Dermis blood vessel endothelial cell (primary cell): ENCODE measurements around the gene CDAN1. TPM values are rescaled to one million over a fixed set of nuclear protein-coding genes. Genes with fewer than 3 reads are reported as not detected.
"Not testable (repeated sequence)": the region's sequence is repeated elsewhere in the genome, so short reads cannot be mapped to it uniquely, and the experiment has no call there.

Experiments
- DNase-seq: peaks from one replicate; pipeline ENCODE4 v3.0.0; 2010
- total RNA-seq: library from RNA; depleted of rRNA; stranded (reverse); fragments of >200 nt; gene quantifications from 2 replicates; pipeline ENCODE4 v1.2.3, GENCODE V29; 2014

The CDAN1 gene, protein sequence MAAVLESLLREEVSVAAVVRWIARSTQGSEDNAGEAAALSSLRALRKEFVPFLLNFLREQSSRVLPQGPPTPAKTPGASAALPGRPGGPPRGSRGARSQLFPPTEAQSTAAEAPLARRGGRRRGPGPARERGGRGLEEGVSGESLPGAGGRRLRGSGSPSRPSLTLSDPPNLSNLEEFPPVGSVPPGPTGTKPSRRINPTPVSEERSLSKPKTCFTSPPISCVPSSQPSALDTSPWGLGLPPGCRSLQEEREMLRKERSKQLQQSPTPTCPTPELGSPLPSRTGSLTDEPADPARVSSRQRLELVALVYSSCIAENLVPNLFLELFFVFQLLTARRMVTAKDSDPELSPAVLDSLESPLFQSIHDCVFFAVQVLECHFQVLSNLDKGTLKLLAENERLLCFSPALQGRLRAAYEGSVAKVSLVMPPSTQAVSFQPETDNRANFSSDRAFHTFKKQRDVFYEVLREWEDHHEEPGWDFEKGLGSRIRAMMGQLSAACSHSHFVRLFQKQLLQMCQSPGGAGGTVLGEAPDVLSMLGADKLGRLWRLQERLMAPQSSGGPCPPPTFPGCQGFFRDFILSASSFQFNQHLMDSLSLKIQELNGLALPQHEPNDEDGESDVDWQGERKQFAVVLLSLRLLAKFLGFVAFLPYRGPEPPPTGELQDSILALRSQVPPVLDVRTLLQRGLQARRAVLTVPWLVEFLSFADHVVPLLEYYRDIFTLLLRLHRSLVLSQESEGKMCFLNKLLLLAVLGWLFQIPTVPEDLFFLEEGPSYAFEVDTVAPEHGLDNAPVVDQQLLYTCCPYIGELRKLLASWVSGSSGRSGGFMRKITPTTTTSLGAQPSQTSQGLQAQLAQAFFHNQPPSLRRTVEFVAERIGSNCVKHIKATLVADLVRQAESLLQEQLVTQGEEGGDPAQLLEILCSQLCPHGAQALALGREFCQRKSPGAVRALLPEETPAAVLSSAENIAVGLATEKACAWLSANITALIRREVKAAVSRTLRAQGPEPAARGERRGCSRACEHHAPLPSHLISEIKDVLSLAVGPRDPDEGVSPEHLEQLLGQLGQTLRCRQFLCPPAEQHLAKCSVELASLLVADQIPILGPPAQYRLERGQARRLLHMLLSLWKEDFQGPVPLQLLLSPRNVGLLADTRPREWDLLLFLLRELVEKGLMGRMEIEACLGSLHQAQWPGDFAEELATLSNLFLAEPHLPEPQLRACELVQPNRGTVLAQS
- total RNA-seq: 12.9 and 17.0 TPM in 2 replicates

DNA sequence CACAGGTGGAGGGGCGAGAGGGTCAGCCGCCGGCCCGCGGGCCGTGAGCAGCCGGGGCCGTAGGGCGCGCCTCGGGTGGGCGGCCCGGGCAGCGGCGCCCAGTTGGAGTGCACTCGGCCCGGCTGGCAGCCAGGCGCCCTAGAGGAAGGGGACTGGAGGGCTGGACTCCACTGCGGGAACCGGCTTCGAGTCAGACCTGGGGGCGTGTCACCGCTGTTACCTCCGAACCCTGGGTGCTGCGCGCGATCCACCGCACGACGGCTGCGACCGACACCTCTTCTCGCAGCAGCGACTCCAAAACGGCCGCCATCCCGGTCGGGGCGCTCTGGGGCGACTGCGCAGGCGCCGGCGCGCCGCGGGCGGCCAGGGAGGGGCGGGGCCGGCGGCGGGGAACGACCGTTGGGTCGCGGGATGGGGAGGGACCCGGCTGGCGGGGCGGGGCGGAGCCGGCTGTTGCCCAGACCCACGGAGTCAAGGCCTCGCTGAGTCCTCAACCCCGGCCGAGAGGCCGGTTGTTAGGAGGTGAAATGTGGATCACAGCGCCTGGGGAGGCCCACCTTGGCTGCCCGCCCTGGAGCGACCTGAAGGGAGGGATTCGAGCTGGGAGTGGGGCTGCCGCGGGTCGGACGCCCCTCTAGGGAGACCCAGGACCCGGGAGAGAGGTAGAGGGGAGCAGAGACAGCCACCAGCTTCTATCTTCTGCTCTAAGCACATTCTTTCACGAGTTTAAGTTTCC lies at the start of gene CDAN1:
TSS of gene CDAN1 (minus strand) at position 336 of the 736 bp plus-strand sequence. CDS start at position 310, 26 bp downstream.
- peak; percentile 86 for DNase-seq

DNA sequence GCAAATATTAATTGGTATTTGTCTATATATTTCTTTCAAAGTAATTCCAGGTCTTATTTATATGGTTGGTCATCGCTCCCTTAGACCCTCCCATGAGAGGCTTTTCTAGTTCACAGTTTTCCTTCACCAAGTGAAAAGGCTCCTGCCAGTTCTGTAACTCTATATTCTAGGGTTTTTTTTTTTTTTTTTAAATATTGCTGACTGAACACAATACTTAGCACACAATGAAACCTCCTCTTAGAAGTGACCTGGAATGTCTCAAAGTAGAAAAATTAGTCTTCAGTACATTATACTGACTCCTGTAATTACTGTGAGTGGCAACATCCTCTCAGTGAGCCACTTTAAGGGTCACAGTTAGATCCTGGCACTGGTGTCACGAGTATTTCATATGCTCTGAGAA lies 48.6 kb upstream of the CDAN1 start:
- DNase-seq: no peak

DNA sequence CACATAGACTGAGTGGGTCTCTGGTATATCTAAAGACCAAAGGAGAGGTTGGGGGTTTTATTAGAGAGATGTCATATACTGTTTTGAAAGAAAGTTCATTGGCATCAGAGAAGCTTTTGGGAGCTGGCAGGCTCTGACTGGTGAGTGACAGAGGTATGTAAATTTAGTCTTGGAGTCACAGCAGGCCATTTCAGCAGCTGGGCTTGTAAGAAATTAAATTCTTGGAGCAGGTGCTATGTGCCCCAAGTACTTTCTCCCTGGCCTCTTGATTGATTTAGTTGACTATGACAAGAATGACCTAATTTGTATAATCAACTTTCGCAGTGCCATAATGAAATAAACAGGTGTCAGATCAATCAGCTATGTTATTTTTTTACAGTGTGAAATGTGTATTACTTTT lies 47.8 kb upstream of the CDAN1 start:
- DNase-seq: no peak

DNA sequence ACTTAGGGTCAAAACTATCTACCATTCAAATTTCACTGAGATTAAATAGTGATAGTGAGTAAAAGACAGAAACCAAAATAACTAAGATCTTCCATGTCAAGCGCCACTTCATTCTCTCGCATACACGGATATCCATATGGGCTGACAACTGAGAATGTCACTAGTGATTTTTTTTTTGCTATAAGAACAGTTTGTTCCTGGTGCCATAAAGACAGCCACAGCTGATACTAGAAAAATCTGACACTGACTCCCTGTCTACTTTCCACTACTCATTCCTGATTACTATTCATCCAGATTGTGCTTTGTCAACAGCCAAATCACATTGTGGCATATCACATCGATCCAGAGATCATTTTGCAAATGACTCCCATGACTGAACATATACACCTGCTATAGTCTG lies 45.8 kb upstream of the CDAN1 start:
- no peak for DNase-seq

GRCh38 chr15:42775416-42775815 lies 38.5 kb upstream of the CDAN1 start:
- DNase-seq: no peak

- DNase-seq: no peak
These were observed 36.0 kb upstream of the CDAN1 start for GRCh38 chr15:42772901-42773300.

DNA sequence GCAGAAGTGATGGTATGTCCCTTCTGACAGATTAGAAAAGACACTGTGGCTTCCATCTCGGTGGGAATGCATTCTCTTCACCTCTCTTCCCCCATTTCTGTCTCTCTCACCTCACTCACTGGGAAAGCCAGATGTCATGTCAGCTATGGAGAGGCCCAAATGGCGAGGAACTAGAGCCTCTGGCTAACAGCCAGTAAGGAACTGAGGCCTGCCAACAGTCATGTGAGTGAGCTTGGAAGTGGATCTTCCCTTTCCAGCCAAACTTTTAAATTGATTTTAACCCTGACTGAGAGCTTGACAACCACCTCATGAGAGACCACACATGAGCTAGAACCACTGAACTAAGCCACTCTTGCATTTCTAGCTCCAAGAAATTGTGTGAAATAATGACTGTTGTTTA lies 35.2 kb upstream of the CDAN1 start:
- peak; percentile 20 for DNase-seq

DNA sequence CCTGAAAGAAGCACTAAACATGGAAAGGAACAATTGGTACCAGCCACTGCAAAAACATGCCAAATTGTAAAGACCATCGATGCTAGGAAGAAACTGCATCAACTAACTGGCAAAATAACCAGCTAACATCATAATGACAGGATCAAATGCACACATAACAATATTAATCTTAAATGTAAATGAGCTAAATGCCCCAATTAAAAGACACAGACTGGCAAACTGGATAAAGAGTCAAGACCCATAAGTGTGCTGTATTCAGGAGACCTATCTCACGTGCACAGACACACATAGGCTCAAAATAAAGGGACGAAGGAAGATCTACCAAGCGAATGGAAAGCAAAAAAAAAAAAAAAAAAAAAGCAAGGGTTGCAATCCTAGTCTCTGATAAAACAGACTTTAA lies 29.2 kb upstream of the CDAN1 start:
- not testable (repeated sequence) for DNase-seq

- DNase-seq: not testable (repeated sequence)
These were observed 27.3 kb upstream of the CDAN1 start for GRCh38 chr15:42764154-42764731.

DNA sequence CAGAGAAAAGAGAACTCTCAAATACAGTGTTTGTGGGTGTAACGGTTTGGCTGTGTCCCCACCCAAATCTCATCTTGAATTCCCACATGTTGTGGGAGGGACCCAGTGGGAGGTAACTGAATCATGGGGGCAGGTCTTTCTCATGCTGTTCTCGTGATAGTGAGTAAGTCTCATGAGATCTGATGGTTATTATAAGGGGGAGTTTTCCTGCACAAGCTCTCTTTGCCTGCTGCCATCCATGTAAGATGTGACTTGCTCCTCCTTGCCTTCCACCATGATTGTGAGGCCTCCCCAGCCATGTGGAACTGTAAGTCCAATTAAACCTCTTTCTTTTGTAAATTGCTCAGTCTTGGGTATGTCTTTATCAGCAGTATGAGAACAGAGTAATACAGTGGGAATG lies 24.9 kb upstream of the CDAN1 start:
- DNase-seq: not testable (repeated sequence)

DNA sequence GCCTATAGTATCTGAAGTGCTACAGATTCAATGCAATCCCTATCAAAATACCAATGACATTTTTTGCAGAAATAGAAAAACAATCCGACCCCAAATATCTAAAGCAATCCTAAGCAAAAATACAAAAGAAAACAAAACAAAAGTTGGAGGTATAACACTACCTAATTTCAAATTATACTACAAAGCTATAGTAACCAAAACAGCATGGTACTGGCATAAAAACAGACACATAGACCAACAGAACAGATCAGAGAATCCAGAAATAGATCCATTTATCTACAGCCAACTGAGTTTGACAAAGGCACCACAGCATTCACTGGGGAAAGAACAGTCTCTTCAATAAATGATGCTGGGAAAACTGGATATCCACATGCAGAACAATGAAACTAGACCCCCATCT lies 23.8 kb upstream of the CDAN1 start:
- DNase-seq: no peak

DNA sequence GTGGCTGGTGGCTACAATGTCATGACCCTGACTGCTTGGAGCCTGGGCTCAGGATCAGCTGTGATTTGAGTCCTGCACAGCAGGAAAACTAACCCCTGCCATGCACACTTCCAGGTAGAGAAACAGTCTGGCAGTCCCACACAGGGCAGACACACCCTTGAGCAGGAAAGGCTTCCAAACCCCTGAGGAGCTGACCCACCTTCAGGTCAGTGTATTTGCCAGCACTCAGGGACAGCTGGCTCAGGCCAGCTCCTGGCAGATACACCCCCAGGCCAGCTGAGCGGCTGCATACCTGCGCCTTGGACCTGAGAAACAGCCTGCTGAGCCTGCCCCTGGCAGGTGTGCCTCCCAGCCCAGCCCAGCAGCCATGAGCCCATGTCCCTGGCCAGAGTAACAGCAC lies 22.2 kb upstream of the CDAN1 start:
- DNase-seq: no peak

- DNase-seq: no peak
These were observed 13.4 kb upstream of the CDAN1 start for GRCh38 chr15:42750306-42750705.

- no peak for DNase-seq
These were observed 12.3 kb upstream of the CDAN1 start for GRCh38 chr15:42749266-42749665.

DNA sequence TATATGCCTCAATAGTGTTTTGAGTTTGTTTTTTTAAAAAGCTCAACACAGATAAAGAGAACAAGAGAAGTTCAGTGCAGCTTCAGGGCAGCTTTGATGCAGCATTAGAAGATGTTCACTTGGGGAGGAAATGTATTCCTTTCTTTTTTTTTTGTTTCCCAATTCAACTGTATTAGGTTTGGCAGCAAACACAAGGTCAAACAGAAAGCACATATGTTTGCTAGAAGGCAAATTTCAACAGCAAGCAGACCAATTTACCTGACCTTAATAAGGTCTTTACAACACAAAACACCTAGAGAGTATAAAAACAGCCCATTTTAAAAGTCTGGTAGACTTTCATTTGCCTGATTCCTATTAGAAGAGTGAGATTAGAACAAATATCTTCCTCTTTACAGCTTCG lies 7.3 kb upstream of the CDAN1 start:
- DNase-seq: no peak

GRCh38 chr15:42742149-42742548 lies 5.2 kb upstream of the CDAN1 start:
- no peak for DNase-seq

DNA sequence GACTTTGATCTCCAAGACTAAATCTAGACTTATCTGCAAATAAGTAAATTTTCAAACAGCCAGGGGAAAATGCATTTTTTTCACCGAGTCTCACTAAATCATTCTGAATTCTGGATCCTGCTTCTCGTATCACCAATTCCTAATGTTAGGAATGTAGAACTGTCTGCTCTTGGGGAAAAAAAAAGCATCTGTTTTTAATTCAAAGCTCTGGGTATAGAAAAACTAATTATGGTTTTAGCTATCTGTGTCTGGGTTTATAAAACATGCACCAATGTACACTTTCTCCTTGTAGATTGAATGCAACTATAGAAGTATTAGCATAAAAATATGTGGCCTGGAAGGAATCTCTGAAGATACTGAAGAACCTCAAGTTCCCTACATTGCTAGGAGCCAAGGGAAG lies 4.8 kb upstream of the CDAN1 start:
- DNase-seq: no peak

DNA sequence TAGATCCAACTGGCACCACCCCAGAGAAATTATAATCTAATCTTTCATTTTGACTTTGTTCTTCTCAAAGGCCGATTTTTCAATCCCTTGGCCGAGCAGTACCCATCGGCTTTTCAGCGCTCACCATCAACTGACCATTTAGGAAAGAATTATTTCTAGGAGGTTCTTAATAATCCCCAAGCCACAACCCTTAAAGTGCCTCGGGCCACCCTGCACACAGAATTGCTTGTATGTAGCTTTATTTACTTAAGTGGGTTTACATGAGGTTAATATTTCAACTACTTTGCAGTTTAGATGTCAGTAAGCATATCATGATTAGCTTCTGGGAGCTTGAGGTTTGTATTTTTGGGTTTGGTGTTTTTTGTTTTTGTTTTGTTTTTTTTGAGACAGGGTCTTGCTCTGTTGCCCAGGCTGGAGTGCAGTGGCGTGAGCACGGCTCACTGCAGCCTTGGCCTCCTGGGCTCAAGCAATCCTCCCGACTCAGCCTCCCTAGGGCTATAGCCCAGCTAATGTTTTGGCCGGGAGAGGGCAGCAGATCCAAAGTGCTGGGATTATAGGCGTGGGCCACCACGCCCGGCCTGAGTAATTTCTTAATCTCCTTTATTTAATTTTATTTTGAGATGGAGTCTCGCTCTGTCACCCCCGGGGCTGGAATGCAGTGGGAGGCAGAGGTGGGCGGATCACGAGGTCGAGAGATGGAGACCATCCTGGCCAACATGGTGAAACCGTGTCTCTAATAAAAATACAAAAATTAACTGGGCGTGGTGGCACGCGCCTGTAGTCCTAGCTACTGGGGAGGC lies 801 bp upstream of the CDAN1 start:
- no peak for DNase-seq

GRCh38 chr15:42736178-42736792 lies 643 bp downstream of the CDAN1 start:
- DNase-seq: peak; percentile 38

GRCh38 chr15:42735382-42736165 lies 1.4 kb downstream of the CDAN1 start:
- DNase-seq: no peak
